Measurements from ENCODE around the gene SCO2. TPM values are rescaled to one million over a fixed set of nuclear protein-coding genes. Genes with fewer than 3 reads are reported as not detected.

Gene SCO2
- total and polyA plus RNA-seq, 2 of the 13 experiments (the other 11 are each of a cell fraction or from before 2014, with no cell fraction given): 0.32 to 3.7 TPM

- no peak; the same call in 1 of the 2 replicates for TF ChIP-seq KLF6 (CRISPR knock-in tag; IDR thresholded peaks at IDR 0.05)
- TF ChIP-seq HOXD1 (CRISPR knock-in tag; IDR thresholded peaks at IDR 0.05): no peak
- TF ChIP-seq MIER3 (CRISPR knock-in tag; IDR thresholded peaks at IDR 0.05; ENCODE audit: borderline replicate concordance): peak; percentile 45; the same call in 1 of the 2 replicates
- no peak for TF ChIP-seq SNAI1 (CRISPR knock-in tag; IDR thresholded peaks at IDR 0.05; ENCODE audit: borderline replicate concordance)
- no peak for TF ChIP-seq MTF2 (CRISPR knock-in tag; IDR thresholded peaks at IDR 0.05; ENCODE audit: borderline replicate concordance)
- no peak for TF ChIP-seq PCBP1 (IDR thresholded peaks at IDR 0.05; ENCODE audit: borderline replicate concordance, low read depth, low read length)
- no peak for TF ChIP-seq MAFF (IDR thresholded peaks at IDR 0.05; ENCODE audit: low read depth, low read length)
- no peak for TF ChIP-seq ZUFSP (CRISPR knock-in tag; IDR thresholded peaks at IDR 0.05; ENCODE audit: borderline replicate concordance)
- TF ChIP-seq TBP (CRISPR knock-in tag; IDR thresholded peaks at IDR 0.05): no peak
- TF ChIP-seq ZNF337 (CRISPR knock-in tag; IDR thresholded peaks at IDR 0.05; ENCODE audit: borderline replicate concordance, low read depth): no peak
- no peak for TF ChIP-seq KAT2B (IDR thresholded peaks at IDR 0.05; ENCODE audit: borderline replicate concordance, low read depth, low read length)
- no peak; the same call in 1 of the 2 replicates for TF ChIP-seq ZNF292 (CRISPR knock-in tag; IDR thresholded peaks at IDR 0.05; ENCODE audit: borderline replicate concordance, low read depth)
- peak; percentile 70 for TF ChIP-seq STAG1 (CRISPR knock-in tag; IDR thresholded peaks at IDR 0.05)
- no peak for TF ChIP-seq MNT (IDR thresholded peaks at IDR 0.05)
- TF ChIP-seq ZNF761 (CRISPR knock-in tag; conservative IDR thresholded peaks at IDR 0.05): no peak
- no peak; the same call in 1 of the 2 replicates for TF ChIP-seq HIVEP1 (CRISPR knock-in tag; IDR thresholded peaks at IDR 0.05)
- peak; percentile 78 for TF ChIP-seq SP5 (CRISPR knock-in tag; IDR thresholded peaks at IDR 0.05; ENCODE audit: borderline replicate concordance, low read depth)
- 0 out of 2 replicates have a peak, but pooled peaks have one; percentile 41 for TF ChIP-seq BHLHE40 (IDR thresholded peaks at IDR 0.05; ENCODE audit: low read length)
- TF ChIP-seq HIC2 (CRISPR knock-in tag; IDR thresholded peaks at IDR 0.05; ENCODE audit: low read depth): no peak
- no peak for TF ChIP-seq ELF4 (CRISPR knock-in tag; IDR thresholded peaks at IDR 0.05; ENCODE audit: borderline replicate concordance)
- no peak for TF ChIP-seq ZNF225 (CRISPR knock-in tag; IDR thresholded peaks at IDR 0.05)
- peak; percentile 59 for TF ChIP-seq ASH2L (IDR thresholded peaks at IDR 0.05; ENCODE audit: insufficient read length, low read depth, low read length)
- TF ChIP-seq ZBTB42 (CRISPR knock-in tag; IDR thresholded peaks at IDR 0.05): no peak
- TF ChIP-seq MYC (CRISPR knock-in tag; IDR thresholded peaks at IDR 0.05; ENCODE audit: borderline replicate concordance): no peak; the same call in 1 of the 2 replicates
Measured at GRCh38 chr22:50562523-50563412, 37.4 kb upstream of the SCO2 start, which contains the start of gene SYCE3 (continued).

Data from HepG2 (cell line).